Cardiac fibroblast (primary cell): Measurements from ENCODE around the gene PTPN4.

ENCODE experiments used
- DNase-seq, 2 donors: peaks; one replicate each; pipeline versions ENCODE4 v3.0.0 to v3.0.0-alpha.2; 2010; ENCODE audit warnings: low read depth in 2 of 2
- H3K4me3 ChIP-seq, 2 donors: replicated peaks in 1 of 2; 1 replicate in 1 of 2; 2 replicates in 1 of 2; pipeline ENCODE4 v1.5.1; 2011; ENCODE audit warnings: low read depth in 2 of 2, low read length in 2 of 2, mild to moderate bottlenecking in 2 of 2, moderate library complexity in 1 of 2
- CTCF ChIP-seq: IDR thresholded peaks from one replicate; pipeline ENCODE4 v1.5.1; 2011; ENCODE audit warnings: low read depth, mild to moderate bottlenecking, low read length, inconsistent platforms

PTPN4 gene

GRCh38 chr2:119751706-119752105 lies 8.0 kb upstream of the PTPN4 start:
- TF ChIP-seq CTCF: no peak
- DNase-seq: no peak
- H3K4me3 ChIP-seq: no peak overlapping the region

- peak; percentile 71 to 75 for DNase-seq
- H3K4me3 ChIP-seq: no peak overlapping the region
- peak; percentile 62 for TF ChIP-seq CTCF
Observed at GRCh38 chr2:119753041-119753929, 6.4 kb upstream of the PTPN4 start.

- TF ChIP-seq CTCF: no peak
- H3K4me3 ChIP-seq: no peak overlapping the region
- DNase-seq: peak; percentile 30 to 50
Observed at GRCh38 chr2:119753930-119754321, 5.8 kb upstream of the PTPN4 start.

- no peak for DNase-seq
- no peak for TF ChIP-seq CTCF
- no peak overlapping the region for H3K4me3 ChIP-seq
Observed at GRCh38 chr2:119755906-119756305, 3.8 kb upstream of the PTPN4 start.

- H3K4me3 ChIP-seq: no peak overlapping the region
- TF ChIP-seq CTCF: no peak
- DNase-seq: peak; percentile 82 to 89
Observed at GRCh38 chr2:119756837-119757236, 2.9 kb upstream of the PTPN4 start.

- no peak for DNase-seq
- H3K4me3 ChIP-seq: peak overlapping the region; percentile 76 to 77
- no peak for TF ChIP-seq CTCF
Observed at GRCh38 chr2:119758881-119759450, 756 bp upstream of the PTPN4 start.
